ENCODE measurements around the gene SLC49A4.

The SLC49A4 gene

DNA sequence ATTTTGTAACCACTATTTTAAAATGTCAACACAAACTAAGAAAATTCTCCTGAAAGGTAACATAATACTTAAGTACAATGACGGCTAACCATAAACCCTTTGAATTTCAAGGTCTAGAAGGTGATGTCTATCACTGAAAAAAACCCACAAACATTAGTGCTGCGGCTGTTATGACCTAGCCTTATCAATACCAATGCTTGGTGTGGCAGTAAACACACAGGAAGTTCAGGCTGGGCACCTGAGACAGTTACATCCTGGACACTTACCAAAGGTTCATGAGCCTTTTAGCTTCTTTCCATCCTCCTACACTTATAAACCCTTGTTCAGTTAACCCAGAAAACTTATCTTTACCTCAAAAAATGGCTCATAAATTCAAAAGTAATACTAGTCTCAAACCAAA is 7.0 kb upstream of the SLC49A4 start:
- no peak for DNase-seq

DNA sequence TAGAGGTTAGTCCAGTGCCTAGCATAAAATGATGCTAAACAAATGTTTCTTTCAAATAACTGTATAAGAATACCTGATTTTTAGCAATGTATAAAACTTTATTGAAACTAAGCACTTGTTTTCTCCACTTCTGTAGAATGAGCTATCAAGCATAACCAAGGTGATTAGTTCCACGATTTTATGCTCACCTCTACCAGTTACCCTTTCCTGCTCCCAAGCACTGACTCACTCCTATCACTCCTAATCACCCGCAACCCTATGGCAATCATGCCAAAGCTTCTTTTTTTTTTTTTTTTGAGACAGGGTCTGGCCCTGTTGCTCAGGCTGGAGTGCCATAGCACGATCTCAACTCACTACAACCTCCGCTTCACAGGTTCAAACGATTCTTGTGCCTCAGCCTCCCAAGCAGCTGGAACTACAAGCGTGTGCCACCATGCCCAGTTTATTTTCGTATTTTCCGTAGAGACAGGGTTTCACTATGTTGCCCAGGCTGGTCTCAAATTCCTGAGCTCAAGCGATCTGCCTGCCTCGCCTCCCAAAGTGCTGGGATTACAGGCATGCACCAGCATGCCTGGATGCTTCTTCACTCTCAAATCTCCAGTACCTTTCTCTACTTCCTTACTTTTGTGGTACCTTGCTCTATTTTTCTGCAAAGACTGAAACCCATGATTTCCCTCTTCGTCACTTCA is 5.1 kb upstream of the SLC49A4 start:
- no peak for DNase-seq

DNA sequence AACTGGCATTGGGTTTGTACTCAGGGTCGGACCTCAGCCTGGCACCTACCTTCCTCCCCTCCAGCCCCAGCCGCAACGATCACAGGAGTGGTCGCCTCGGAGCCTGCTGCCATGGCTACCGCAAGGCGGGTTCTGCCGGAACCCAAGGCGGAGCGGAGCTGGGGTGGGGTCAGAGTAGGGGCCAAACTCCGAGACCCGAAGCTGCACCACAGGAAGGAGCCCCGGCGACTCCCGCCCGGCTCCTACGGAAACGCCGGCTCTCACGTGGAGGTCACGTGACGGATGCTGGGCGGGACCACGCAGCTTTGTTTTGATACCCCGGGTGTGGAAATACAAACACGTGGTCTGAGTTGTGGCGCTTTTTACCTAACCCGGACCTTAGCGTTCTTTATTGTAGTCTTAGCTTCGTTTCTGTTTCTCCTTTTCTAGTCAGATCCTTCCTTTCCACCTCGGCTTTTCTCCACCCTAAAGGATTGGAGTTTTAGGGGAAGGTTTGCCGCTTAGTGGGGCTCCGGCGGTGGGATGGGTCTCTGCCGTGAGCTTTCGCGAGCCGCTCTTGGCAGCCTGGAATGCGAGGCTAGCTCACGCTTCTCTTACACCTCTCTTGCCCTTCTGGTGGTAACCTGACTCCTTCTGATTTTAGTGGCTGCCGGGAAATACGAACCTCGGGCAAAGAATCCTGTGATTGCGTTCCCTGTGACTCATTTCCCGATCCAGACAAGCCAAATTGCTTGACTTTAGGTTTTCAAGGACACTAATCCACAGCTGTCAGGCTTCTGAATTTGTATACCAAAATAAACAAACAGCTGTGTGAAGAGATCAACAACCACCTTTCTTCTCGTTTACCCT is 1.1 kb upstream of the SLC49A4 start, which contains the start of gene HSPBAP1:
HSPBAP1 (minus strand) TSS at position 264 of the 849 bp plus-strand sequence; CDS start at position 113, 151 bp downstream.
- DNase-seq: peak; percentile 84

DNA sequence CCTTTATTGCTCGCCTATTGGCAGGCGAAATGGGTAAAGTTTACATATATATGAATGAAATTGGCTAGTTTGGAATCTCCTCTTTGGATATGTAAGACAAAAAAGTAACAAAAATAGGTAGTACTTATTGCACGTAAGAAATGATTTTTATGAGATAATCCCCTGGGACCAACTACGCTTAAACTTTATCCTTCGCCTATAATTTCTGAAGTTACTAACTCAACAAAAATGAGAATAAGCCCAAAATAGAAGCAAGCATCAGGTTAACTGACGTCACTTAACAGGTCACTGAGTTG is 438 bp upstream of the SLC49A4 start:
- DNase-seq: no peak

DNA sequence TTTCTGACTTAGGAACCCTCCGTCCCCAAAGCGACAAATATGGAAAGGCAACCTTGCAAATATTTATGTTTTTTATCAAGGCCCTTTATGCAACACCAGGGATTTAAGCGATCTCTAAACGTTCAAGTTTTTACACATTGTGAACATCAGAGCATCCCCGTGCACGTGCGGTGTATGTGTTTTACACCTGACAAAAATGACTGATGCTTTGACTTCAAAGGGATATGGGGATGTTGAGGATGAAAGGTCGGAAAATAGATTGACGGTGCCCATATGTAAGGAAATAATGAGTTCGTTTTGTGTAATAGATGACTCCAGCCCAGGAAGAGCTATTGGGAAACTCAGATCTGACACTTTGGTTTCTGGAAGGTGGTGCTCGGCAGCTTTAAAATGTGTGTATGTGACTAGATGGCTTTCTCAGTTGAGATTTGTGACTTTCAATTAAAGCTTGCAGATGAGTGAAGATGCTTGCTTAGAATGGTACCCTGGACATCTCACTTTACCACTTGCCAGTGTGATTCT is 866 bp downstream of the SLC49A4 start:
- DNase-seq: no peak

DNA sequence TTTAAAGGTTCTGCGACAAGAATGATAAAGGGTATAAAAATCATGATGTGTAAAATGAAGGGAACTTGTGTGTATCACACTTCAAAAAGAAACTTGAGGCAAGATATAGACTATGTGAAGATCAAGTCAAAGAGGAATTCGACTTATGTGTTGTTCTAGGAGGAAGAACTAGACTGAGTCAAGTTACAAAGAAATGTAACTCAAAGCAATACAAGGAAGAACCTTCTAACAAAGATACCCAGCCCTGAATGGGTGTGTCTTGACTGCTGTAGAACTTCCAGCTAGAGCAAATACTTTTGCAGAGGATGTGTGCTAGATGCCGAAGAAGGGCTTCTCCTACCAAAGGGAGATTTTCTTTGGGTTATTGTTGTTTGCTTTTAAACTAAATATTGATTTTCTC is 2.4 kb downstream of the SLC49A4 start:
- no peak for DNase-seq

DNA sequence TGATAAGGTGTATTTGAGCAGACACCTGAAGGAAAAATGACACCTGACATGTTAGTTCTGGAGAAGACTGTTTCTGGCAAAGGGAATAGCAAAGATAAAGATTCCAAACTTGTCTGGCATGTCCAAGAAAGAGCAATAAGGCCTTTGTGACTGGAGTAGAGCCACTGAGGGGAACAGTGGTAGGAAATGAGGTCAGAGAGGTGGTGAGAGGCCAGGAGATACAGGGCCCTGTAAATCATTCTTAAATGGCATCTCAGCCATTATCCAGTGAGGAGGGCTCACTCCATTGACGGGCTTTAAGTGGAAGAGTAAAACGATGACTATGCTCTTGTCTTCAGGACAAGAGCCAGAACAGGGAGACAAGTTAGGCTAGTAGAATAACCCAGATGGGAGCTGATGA is 4.5 kb downstream of the SLC49A4 start:
- no peak for DNase-seq

DNA sequence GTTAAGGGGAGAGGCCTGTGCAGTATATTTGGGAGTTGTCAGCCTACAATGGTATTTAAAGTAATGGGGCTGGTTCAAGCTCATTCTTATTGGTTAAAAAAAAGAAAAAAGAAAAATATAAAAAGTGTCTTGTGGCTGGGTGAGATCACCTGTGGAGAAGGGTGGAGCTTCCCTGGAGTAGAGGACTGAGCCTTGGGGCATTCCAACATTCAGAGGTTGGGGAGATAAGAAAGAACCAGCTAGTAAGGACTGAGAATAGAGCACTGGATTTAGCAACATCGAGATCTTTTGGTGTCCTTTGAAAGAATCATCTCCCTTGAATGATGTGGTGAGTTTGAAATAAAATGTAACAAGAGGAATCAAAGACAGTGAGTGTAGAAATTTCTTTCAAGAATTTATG is 5.2 kb downstream of the SLC49A4 start:
- DNase-seq: no peak

DNA sequence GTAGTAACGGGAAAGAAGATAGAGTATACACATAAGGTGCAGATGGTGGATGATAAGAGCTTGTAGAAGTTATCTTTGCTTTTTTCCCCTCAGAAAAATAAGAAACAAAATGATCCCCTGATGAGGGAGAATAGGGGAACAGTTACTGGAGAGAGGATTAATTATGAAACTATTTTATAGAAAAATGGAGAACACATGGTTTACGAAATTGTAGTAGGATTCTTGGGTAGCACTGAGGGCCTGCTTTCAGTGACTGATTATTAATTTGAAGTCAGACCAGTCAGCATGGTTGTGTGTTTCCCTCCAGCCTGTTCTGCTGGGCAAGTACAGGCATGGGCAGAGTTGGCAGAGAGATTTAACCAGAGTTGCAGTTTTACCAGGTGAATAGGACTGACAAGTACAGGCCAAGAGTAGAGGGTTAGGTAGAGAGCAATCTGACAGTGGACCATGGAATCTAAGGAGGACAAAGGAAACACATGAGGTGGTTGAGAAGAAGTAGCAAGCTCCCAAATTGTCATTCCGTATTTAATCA is 5.9 kb downstream of the SLC49A4 start:
- DNase-seq: no peak

DNA sequence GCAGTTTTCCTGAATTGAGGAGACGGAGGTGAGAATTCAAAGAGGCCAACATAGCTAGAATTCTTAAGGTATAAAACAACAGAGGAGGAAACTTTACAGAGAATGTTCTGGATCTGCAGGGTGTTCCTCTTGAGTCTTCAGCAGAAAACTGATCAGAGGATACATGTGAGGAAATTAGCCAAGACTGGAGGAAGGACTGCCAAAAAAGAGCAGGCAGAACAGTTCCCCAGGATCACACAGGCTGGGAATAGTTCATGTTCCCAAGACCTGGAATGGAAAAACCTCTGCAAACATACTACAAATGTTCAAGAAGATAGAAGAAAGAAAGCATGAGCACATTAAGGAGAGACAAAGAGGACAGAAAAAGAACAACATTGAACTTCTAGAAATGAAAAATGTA is 7.5 kb downstream of the SLC49A4 start:
- no peak for DNase-seq

DNA sequence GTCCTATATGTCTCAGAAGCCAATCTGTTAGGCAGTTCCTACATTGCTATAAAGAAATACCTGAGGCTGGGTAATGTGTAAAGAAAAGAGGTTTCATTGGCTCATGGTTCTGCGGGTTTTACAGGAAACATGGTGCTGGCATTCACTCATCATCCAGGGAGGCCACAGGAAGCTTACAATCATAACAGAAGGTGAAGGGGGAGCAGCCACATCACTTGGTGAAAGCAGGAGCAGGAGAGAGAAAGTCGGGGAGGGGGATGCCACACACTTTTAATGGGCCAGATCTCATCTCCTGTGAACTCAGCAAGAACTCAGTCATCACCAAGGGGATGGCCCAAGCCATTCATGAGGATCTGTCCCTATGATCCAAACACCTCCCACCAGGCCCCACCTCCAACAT is 9.1 kb downstream of the SLC49A4 start:
- DNase-seq: no peak

DNA sequence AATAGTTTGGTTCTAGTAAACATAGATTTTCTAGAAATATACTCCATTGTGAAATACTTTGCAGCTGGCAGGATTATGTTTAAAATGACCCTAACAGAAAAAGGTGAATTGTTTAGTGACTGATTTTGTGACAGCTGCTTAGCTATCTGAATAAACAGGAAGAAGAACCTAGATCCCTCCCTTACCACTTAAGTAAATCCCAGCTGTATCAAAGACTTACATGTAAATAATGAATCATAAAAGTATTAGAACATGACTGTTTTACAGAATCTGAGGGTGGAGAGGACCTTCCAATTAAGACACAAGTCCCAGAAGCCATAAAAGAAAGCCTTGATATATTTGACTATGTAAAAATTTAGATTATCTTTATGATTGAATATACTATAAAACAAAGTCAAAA is 15.9 kb downstream of the SLC49A4 start:
- no peak for DNase-seq

DNA sequence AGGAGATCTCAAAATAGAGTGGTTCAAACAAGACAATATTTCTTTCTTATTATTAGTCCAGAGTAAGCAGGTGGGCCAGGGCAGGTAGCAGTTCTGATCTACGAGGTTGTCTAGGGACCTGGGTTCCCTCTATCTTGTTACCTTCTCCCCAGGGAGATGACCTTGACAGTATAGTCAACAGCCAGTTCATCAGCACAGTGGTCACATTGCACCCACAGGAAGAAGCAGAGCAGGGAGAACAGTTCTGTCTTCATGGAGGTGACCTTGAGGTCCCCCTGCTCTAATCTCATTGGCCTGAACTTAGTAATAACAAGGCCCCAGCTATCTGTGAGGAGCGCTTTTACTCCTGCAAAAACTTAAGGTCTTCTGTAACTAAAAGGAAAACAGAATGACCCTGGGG is 21.7 kb downstream of the SLC49A4 start:
- no peak for DNase-seq

DNA sequence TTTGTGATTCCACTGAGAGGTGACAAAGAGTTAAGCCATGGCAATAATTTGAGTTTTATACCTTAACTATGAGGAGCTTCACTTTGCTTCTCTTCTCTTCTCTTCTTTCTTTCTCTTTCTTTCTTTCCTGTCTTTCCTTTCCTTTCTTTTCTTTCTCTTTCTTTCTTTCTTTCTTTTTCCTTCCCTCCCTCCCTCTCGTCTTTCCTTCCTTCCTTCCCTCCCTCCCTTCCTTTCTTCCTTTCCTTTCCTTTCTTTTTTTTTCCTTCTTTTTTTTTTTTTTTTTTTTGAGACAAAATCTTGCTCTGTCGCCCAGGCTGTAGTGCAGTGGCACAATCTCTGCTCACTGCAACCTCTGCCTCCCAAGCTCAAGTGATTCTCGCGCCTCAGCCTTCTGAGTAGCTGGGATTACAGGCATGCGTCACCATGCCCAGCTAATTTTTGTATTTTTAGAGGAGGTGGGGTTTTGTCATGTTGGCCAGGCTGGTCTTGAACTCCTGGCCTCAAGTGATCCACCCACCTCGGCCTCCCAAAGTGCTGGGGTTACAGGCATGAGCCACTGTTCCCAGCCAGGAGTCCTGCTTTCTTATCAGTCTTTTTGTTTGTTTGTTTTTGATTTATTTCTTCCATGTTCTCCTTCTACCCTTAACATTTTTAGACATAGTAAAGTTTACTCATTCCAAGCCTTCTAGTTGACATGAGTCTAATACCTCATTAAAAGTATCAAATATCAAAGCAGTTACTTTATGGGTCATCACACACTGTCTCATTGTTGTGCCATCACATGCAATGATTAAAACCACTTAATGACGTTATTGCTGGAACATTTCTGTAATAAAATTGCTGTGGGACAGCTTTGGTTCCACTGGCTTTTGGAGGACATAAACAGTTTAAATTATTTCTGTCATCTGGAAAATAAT is 29.9 kb downstream of the SLC49A4 start:
- DNase-seq: no peak

DNA sequence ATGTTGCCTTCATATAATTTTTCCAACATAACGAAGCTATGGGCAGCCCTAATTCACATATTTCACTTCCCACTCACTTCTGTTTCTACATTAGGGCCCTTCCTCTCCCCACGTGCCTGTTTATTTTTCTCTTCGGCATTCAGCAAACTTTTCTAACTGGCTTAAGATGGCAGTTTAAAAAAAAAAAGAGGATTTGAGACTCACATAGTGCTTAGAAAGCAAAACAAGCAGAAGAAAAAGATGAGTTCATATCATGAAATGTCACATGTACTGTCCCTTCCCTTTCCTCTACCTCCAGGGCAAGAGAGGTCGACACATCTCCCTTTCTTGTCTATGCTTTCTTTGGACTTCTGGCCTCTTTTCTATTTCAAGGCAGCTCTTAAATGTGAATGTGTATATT is 30.6 kb downstream of the SLC49A4 start:
- DNase-seq: no peak

DNA sequence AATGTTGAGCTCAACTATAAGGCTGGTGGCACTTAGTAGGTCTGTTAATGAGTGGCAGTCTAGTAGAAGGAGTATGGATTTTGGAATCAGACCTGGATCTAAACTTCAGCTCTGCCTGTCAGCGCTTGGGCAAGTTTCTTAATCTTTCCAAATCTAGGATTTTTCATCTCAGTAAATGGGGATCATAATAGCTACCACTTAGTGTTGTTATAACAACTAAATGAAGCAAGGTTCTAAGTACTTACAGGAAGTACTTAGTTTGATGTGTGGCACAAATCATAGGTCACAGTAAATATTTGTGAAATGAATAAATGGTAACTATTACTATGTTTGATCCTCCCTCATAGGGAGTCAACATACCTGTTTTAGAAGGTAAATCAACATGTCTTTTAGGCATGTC is 31.4 kb downstream of the SLC49A4 start:
- no peak for DNase-seq

DNA sequence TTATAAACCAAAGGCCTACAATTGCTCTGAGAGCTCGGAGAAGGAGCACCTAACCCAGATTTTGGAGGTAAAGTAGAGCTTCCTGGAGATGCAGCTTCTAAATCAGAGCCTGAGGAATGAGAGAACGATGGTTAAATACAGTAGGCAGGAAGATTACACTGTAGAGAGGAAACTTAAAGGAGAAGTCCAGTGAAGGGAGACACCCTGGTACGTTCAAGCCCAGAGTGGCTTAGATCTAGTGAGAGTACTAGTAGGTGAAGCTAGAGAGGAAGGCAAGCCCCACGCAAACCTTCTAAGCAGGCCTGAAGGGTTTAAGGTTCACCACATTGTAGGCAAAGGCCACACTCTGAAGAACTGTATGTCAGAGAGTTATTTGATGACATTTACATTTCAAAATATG is 33.4 kb downstream of the SLC49A4 start:
- DNase-seq: no peak

DNA sequence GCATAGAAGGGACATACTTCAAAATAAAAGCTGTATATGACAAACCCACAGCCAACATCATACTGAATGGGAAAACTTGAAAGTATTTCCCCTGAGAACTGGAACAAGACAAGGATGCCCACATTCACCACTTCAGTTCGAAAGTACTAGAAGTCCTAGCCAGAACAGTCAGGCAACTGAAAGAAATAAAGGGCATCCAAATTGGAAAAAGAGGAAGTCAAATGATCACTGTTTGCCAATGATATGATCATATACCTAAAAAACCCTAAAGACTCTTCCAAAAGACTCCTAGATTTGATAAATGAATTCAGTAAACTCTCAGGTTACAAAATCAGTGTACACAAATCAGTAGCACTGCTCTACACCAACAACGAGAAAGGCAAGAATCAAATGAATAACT is 40.7 kb downstream of the SLC49A4 start:
- DNase-seq: no peak

DNA sequence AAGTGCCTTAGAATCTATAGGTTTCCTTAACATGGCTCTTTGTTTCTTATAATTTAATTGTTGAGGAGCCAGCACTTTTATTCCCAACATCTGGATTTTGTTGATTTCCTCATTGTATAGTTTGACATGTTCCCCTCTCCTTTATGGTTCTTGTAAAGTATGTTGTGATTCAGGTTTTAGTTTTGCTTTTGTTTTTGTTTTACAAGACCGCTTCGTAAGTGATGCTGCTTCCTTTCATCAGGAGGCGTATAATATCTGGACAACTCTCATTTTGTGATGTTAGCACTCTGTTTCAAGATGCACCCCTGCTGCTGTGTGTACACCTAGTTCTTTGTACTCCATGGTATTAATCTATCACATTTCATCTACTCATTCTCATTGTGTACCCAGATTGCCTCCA is 48.7 kb downstream of the SLC49A4 start:
- no peak for DNase-seq

DNA sequence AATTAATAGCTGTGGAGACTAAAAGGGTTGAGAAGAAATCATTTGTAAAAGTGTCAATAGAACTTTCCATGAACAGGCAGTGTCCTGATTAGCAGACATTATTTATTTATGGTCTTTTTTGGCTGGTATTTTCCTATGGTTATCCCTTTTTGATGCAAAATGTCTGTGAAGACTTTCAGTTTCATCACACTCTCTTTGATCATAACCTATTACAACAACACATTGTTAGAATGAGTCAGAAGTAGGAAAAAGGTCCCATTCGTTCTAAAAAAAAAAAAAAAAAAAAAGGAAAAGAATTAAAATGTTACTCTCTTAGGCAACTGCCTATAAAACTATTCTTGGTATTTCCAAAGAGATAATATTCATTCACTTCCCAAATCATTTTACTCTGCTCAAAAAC is 62.1 kb downstream of the SLC49A4 start:
- no peak for DNase-seq

DNA sequence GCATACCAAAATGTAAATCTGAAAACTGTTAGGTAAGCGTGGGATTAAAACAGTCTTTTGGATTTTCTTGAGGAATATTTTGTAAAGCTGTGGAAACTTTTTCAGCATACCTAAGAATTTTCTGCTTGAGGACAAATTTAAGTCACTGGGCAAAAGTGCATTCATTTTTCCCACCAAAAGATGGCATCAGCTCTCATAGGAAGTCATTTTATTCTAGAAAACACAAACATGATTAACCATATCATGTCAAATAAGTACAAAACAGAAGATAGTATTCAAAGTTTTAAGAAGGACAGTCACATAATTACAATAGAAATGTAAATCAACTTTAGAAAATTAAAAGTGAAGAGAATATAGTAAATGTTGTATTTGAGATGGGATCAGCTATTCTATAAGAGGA is 63.5 kb downstream of the SLC49A4 start:
- DNase-seq: no peak

DNA sequence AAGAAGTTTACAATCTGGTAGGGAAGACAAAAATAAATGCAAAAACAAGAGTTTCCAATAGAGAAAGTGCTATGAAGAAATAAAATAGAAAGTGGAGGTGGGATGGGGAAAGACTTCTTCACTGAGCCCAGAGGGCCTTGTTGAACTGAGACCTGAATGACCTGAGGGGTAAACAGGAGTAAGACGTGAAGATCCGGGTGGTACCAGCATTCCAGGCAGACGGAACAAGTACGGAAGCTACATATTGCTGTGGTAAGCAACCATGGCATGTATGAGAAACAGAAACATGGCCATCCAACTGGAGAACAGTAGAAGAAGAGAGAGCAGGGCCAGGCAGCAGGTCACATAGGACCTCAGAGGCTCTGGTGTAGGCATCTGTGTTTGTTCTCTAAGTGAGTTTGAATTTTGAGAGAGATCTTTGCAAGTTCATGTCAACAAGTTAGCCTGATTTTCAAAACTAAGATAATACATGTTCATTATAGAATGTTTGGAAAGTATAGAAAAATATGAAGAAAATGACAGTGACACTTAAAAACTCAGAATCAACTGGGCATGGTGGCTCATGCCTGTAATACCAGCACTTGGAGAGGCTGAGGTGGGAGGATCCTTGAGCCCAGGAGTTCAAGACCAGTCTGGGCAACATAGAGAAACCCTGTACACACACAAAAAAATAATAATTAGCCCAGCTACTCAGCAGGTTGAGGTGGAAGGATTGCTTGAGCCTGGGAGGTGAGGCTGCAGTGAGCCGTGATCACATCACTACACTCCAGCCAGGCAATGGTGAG is 64.3 kb downstream of the SLC49A4 start:
- no peak for DNase-seq

Measured in activated T-cell treated with anti-CD3 and anti-CD28 coated beads for 4 hours (primary cell).